H1 (cell line): Measurements from ENCODE around the gene HSPA12A. TPM values are rescaled to one million over a fixed set of nuclear protein-coding genes. Genes with fewer than 3 reads are reported as not detected.

ENCODE experiments used
- CTCF ChIA-PET: fragments of 300-600 bp; sonication (Branson Sonifier 250); formaldehyde crosslinking; loops from one replicate; lab custom pipeline; 2021; ENCODE audit not compliant: partially characterized antibody; lab: Charles Lee
- POLR2A ChIA-PET: fragments of 300-600 bp; sonication (Branson Sonifier 250); formaldehyde crosslinking; loops from one replicate; lab custom pipeline; 2021; ENCODE audit warnings: inconsistent platforms; ENCODE audit not compliant: partially characterized antibody; lab: Charles Lee
- DNase-seq, 2 experiments: peaks; one replicate each; pipeline versions ENCODE4 v3.0.0 to v3.0.0-alpha.2; 2010 to 2022; ENCODE audit warnings: low spot score in 2 of 2, low read depth in 1 of 2, mixed read lengths in 1 of 2
- FAIRE-seq: peaks from 2 replicates; lab custom pipeline; 2011; peaks lifted over from hg19 to GRCh38; lab: Jason Lieb, UNC
- H2AFZ ChIP-seq: 2 replicates; pipeline ENCODE4 v1.8.1; 2012; ENCODE audit warnings: low read length, inconsistent platforms
- H2AK5ac ChIP-seq: 2 replicates; pipeline ENCODE4 v1.6.1; 2013; ENCODE audit warnings: low read depth, low read length
- H2BK120ac ChIP-seq: replicated peaks from 2 replicates; pipeline ENCODE3; 2013; ENCODE audit warnings: low read depth, low read length, inconsistent platforms
- H2BK12ac ChIP-seq: 2 replicates; pipeline ENCODE4 v1.6.1; 2013; ENCODE audit warnings: low read depth, low read length
- H2BK15ac ChIP-seq: 2 replicates; pipeline ENCODE4 v1.6.1; 2013; ENCODE audit warnings: low read length
- H2BK20ac ChIP-seq: 2 replicates; pipeline ENCODE4 v1.6.1; 2013; ENCODE audit warnings: low read length
- H2BK5ac ChIP-seq: 2 replicates; pipeline ENCODE4 v1.6.1; 2013; ENCODE audit warnings: low read depth, low read length
- H3K14ac ChIP-seq: 2 replicates; pipeline ENCODE4 v1.6.1; 2013; ENCODE audit warnings: inconsistent platforms; ENCODE audit not compliant: insufficient read length
- H3K18ac ChIP-seq: 2 replicates; pipeline ENCODE4 v1.6.1; 2013; ENCODE audit warnings: low read length; ENCODE audit errors: extremely low read depth
- H3K23ac ChIP-seq: 2 replicates; pipeline ENCODE4 v1.6.1; 2013; ENCODE audit warnings: inconsistent platforms; ENCODE audit not compliant: insufficient read length
- H3K23me2 ChIP-seq: 2 replicates; pipeline ENCODE4 v1.6.1; 2013; ENCODE audit warnings: low read depth, low read length
- H3K27ac ChIP-seq: 2 replicates; pipeline ENCODE4 v1.6.1; 2011; ENCODE audit warnings: low read depth, low read length, inconsistent platforms
- H3K27me3 ChIP-seq, 4 experiments: replicated peaks in 1 of 4; 1 replicate in 1 of 4; 2 replicates in 3 of 4; pipeline versions ENCODE4 v1.6.1 to v1.8.1; 2011 to 2013; ENCODE audit warnings: low read length in 3 of 4, mild to moderate bottlenecking in 3 of 4, inconsistent platforms in 2 of 4, mixed read lengths in 2 of 4, moderate library complexity in 1 of 4; ENCODE audit not compliant: control insufficient read depth in 3 of 4, insufficient read depth in 3 of 4; ENCODE audit errors: extremely low read depth in 1 of 4
- H3K36me3 ChIP-seq, 4 experiments: 2 replicates each; pipeline versions ENCODE4 v1.6.1 to v1.8.1; 2011 to 2013; ENCODE audit warnings: mild to moderate bottlenecking in 4 of 4, low read length in 3 of 4, moderate library complexity in 2 of 4, control low read depth in 1 of 4, inconsistent platforms in 1 of 4; ENCODE audit not compliant: insufficient read depth in 4 of 4, control insufficient read depth in 2 of 4
- H3K4ac ChIP-seq: replicated peaks from 2 replicates; pipeline ENCODE3; 2013; ENCODE audit warnings: low read length, low read depth, mixed read lengths, inconsistent platforms; ENCODE audit not compliant: insufficient read length
- H3K4me1 ChIP-seq, 4 experiments: replicated peaks in 1 of 4; 1 replicate in 1 of 4; 2 replicates in 3 of 4; pipeline versions ENCODE4 v1.6.1 to v1.8.1; 2011 to 2013; ENCODE audit warnings: low read length in 3 of 4, inconsistent platforms in 2 of 4, mixed read lengths in 1 of 4; ENCODE audit not compliant: insufficient read depth in 4 of 4, control insufficient read depth in 3 of 4
- H3K4me2 ChIP-seq, 2 experiments: 2 replicates each; pipeline versions ENCODE4 v1.6.1 to v1.8.1; 2011 to 2013; ENCODE audit warnings: low read depth in 2 of 2, low read length in 2 of 2, control low read depth in 1 of 2, inconsistent platforms in 1 of 2, mild to moderate bottlenecking in 1 of 2; ENCODE audit not compliant: insufficient read depth in 1 of 2
- H3K4me3 ChIP-seq, 4 experiments: fragments of 200-600, 300-600 bp in 1 of 4; sonication (generic), shearing (Covaris generic), sonication (Bioruptor Twin) in 1 of 4; 2 replicates each; pipeline versions ENCODE4 v1.5.1 to v1.8.1; 2011 to 2016; ENCODE audit warnings: low read length in 4 of 4, low read depth in 3 of 4, control low read depth in 2 of 4, inconsistent platforms in 2 of 4, mild to moderate bottlenecking in 2 of 4, mixed read lengths in 1 of 4, moderate library complexity in 1 of 4; ENCODE audit not compliant: insufficient read depth in 2 of 4; ENCODE audit errors: extremely low read depth in 1 of 4
- H3K56ac ChIP-seq: replicated peaks from 2 replicates; pipeline ENCODE3; 2013; ENCODE audit warnings: low read depth, mild to moderate bottlenecking, mixed read lengths, low read length, inconsistent platforms; ENCODE audit not compliant: insufficient read length
- H3K79me1 ChIP-seq: 2 replicates; pipeline ENCODE4 v1.6.1; 2013; ENCODE audit warnings: low read depth, low read length, control low read depth
- H3K79me2 ChIP-seq, 2 experiments: 2 replicates each; pipeline versions ENCODE4 v1.6.1 to v1.8.1; 2012 to 2013; ENCODE audit warnings: low read length in 2 of 2, mild to moderate bottlenecking in 2 of 2, inconsistent platforms in 1 of 2; ENCODE audit not compliant: insufficient read depth in 2 of 2, control insufficient read depth in 1 of 2
- H3K9ac ChIP-seq, 4 experiments: replicated peaks in 1 of 4; 1 replicate in 1 of 4; 2 replicates in 3 of 4; pipeline versions ENCODE4 v1.6.1 to v1.8.1; 2011 to 2013; ENCODE audit warnings: low read depth in 3 of 4, low read length in 3 of 4, control low read depth in 2 of 4, mild to moderate bottlenecking in 2 of 4, moderate library complexity in 2 of 4, inconsistent platforms in 1 of 4; ENCODE audit errors: extremely low read depth in 1 of 4
- H3K9me3 ChIP-seq, 2 experiments: 2 replicates each; pipeline versions ENCODE4 v1.6.1 to v1.8.1; 2012 to 2013; ENCODE audit warnings: mild to moderate bottlenecking in 2 of 2, moderate library complexity in 2 of 2, control low read depth in 1 of 2, inconsistent platforms in 1 of 2, low read depth in 1 of 2, low read length in 1 of 2, mixed read lengths in 1 of 2; ENCODE audit not compliant: insufficient read depth in 2 of 2
- H4K20me1 ChIP-seq, 2 experiments: replicated peaks in 1 of 2; 2 replicates each; pipeline versions ENCODE3 to v1.8.1; 2011 to 2013; ENCODE audit warnings: inconsistent platforms in 2 of 2, low read length in 2 of 2, mild to moderate bottlenecking in 1 of 2; ENCODE audit not compliant: insufficient read depth in 2 of 2, control insufficient read depth in 1 of 2
- H4K5ac ChIP-seq: 2 replicates; pipeline ENCODE4 v1.6.1; 2013; ENCODE audit warnings: low read length, low read depth, mixed read lengths, inconsistent platforms; ENCODE audit not compliant: insufficient read length
- H4K8ac ChIP-seq: 2 replicates; pipeline ENCODE4 v1.8.0; 2013; ENCODE audit warnings: mild to moderate bottlenecking, moderate library complexity, low read length, inconsistent platforms; ENCODE audit not compliant: insufficient read depth; ENCODE audit errors: extremely low read depth
- H4K91ac ChIP-seq: replicated peaks from 2 replicates; pipeline ENCODE3; 2013; ENCODE audit warnings: low read length, mixed read lengths, inconsistent platforms; ENCODE audit not compliant: insufficient read length
- BACH1 ChIP-seq: IDR thresholded peaks from 2 replicates; pipeline ENCODE4 v1.6.1; 2012; ENCODE audit warnings: low read length, improper control_type of control experiment
- CBX8 ChIP-seq: fragments of 300-800, 300-1000 bp; sonication (generic); IDR thresholded peaks from 2 replicates; pipeline ENCODE4 v1.7.1; 2016; ENCODE audit warnings: low read depth, low read length, borderline replicate concordance
- EGR1 ChIP-seq: IDR thresholded peaks from 2 replicates; pipeline ENCODE4 v1.6.1; 2011; ENCODE audit warnings: low read depth, low read length, borderline replicate concordance
- GTF2F1 ChIP-seq: IDR thresholded peaks from 2 replicates; pipeline ENCODE4 v1.6.1; 2012; ENCODE audit warnings: low read depth, low read length, improper control_type of control experiment, borderline replicate concordance
- JUND ChIP-seq: IDR thresholded peaks from 2 replicates; pipeline ENCODE4 v1.6.1; 2011; ENCODE audit warnings: mild to moderate bottlenecking, improper control_type of control experiment, low read length
- KDM4A ChIP-seq: IDR thresholded peaks from one replicate; pipeline ENCODE4 v1.7.1; 2012; ENCODE audit warnings: low read depth, mild to moderate bottlenecking, moderate library complexity, low read length, inconsistent platforms; ENCODE audit not compliant: severe bottlenecking
- RBBP5 ChIP-seq: IDR thresholded peaks from 2 replicates; pipeline ENCODE4 v1.7.1; 2012; ENCODE audit warnings: low read depth, mild to moderate bottlenecking, inconsistent platforms, low read length, moderate library complexity, borderline replicate concordance
- RNF2 ChIP-seq: fragments of 200-900, 300-1000 bp; sonication (generic); IDR thresholded peaks from 2 replicates; pipeline ENCODE4 v1.7.1; 2016; ENCODE audit warnings: borderline replicate concordance, low read depth, mild to moderate bottlenecking, antibody characterized with exemption, low read length; ENCODE audit not compliant: poor library complexity, severe bottlenecking; ENCODE audit errors: missing control alignments
- YY1 ChIP-seq: IDR thresholded peaks from 2 replicates; pipeline ENCODE4 v1.6.1; 2011; ENCODE audit warnings: low read depth, mild to moderate bottlenecking, low read length
- WGBS, 2 experiments: shearing (Covaris generic) in 1 of 2; methylation state at CpG; one replicate each; pipeline versions ENCODE4 v1.1.6 to v1.1.7; 2013 to 2015; ENCODE audit warnings: low lambda C conversion rate in 2 of 2, mixed read lengths in 2 of 2, inconsistent platforms in 1 of 2, low coverage in 1 of 2, missing lambda C conversion rate in 1 of 2; ENCODE audit not compliant: insufficient replicate concordance in 2 of 2, insufficient coverage in 1 of 2, insufficient read length in 1 of 2; ENCODE audit errors: extremely low coverage in 1 of 2, missing lambda C conversion rate in 1 of 2; 5-methylcytosine and 5-hydroxymethylcytosine counted together
- polyA plus RNA-seq, 7 experiments: library from polyadenylated mRNA; depleted of rRNA in 3 of 7; stranded (reverse) in 5 of 7; unstranded in 2 of 7; fragments of >200 nt in 5 of 7; fragments of 200-250 nt in 2 of 7; gene quantifications; 1 replicate in 5 of 7; 2 replicates in 1 of 7; 4 replicates in 1 of 7; pipeline versions ENCODE4 v1.2.1 to v1.2.3, GENCODE V29; 2011 to 2013; ENCODE audit warnings: missing spikeins in 2 of 7, mixed read lengths in 2 of 7
- total RNA-seq: library from RNA; stranded (reverse); fragmentation: NEBNext Ultra II Directional; extraction: Animal tissue kit (Norgen Biotek cat#: 25700); gene quantifications from 2 replicates; pipeline ENCODE4 v1.2.1, GENCODE V29; 2021
- TF ChIP-seq, protein P1 (sequence below): IDR thresholded peaks from 2 replicates; pipeline ENCODE4 v1.6.1; 2011; ENCODE audit warnings: low read depth, mild to moderate bottlenecking, low read length; ENCODE audit not compliant: insufficient read depth

HSPA12A gene
- total and polyA plus RNA-seq, 2 of the 8 experiments (the other 6 are each of a cell fraction or from before 2014, with no cell fraction given) = 3.1 to 6.9 TPM

GRCh38 chr10:116787893-116788665, 45.7 kb upstream of the HSPA12A start:
- no peak overlapping the region for H3K23ac ChIP-seq
- H3K18ac ChIP-seq = peak overlapping the region; percentile 19; the same call in 1 of the 2 replicates
- H3K23me2 ChIP-seq = peaks cover 3% of the 10 kb centered on the region; the same call in 1 of the 2 replicates
- H2BK120ac ChIP-seq = no peak overlapping the region
- no peak overlapping the region for H3K27ac ChIP-seq
- peaks cover 0 to 4% (median 3%) of the 10 kb centered on the region in 4 experiments; a peak in 5 of 7 replicates for H3K4me1 ChIP-seq
- H2AK5ac ChIP-seq = no peak overlapping the region
- no peaks in the 10 kb centered on the region for H3K79me2 ChIP-seq
- WGBS, 2 experiments = 14% methylated on average over 29 of the region's 29 CpGs; no CpG with 5 or more reads in 1 of the 2 experiments
- FAIRE-seq (no peak), DNase-seq (peak; percentile 61 to 98)
- no peaks in the 10 kb centered on the region for H4K20me1 ChIP-seq
- no peak overlapping the region for H3K56ac ChIP-seq
- no peak overlapping the region for H4K5ac ChIP-seq
- peak overlapping the region; percentile 82; the same call in 1 of the 2 replicates for H2BK20ac ChIP-seq
- peak overlapping the region in 3 of 4 experiments; percentile 7 to 41 (median 23); a peak in 5 of 8 replicates for H3K4me3 ChIP-seq
- no peaks in the 10 kb centered on the region for H3K9me3 ChIP-seq
- no peaks in the 10 kb centered on the region for H3K27me3 ChIP-seq
- peak overlapping the region; percentile 7 for H4K91ac ChIP-seq
- ChIA-PET CTCF (interaction anchor here (0.6 to 28.3 kb wide), 75 partner anchors 8 to 1374 kb away, joined by 3 to 531 read pairs (median 4); partner anchors contain the start of gene HSPA12A), POLR2A (interaction anchor here (1.4 to 1.6 kb wide), 2 partner anchors 9 to 106 kb away, joined by 3 to 5 read pairs; no protein-coding TSS in a partner anchor)
- 0 out of 2 replicates have a peak overlapping the region, but pooled peaks have one; percentile 39 for H4K8ac ChIP-seq
- no peak overlapping the region for H3K9ac ChIP-seq
- peak overlapping the region; percentile 75; the same call in 1 of the 2 replicates for H2BK15ac ChIP-seq
- no peak overlapping the region for H3K14ac ChIP-seq
- H3K4me2 ChIP-seq = peak overlapping the region; percentile 46 to 68; a peak in 3 of 4 replicates
- no peak overlapping the region for H2BK12ac ChIP-seq
- H3K79me1 ChIP-seq = no peaks in the 10 kb centered on the region
- no peak overlapping the region; the same call in 1 of the 2 replicates for H2BK5ac ChIP-seq
- H3K36me3 ChIP-seq = no peaks in the 10 kb centered on the region
- H3K4ac ChIP-seq = no peak overlapping the region
- H2AFZ ChIP-seq = peak overlapping the region; percentile 99
- TF ChIP-seq JUND = no peak; the same call in 1 of the 2 replicates
- no peak for TF ChIP-seq BACH1
- TF ChIP-seq RBBP5 = no peak
- no peak for TF ChIP-seq CBX8
- TF ChIP-seq RNF2 = no peak
- TF ChIP-seq KDM4A = peak; percentile 42
- TF ChIP-seq EGR1 = no peak
- TF ChIP-seq GTF2F1 = no peak; the same call in 1 of the 2 replicates
- peak; percentile 65; the same call in 1 of the 2 replicates for TF ChIP-seq YY1
- TF ChIP-seq, protein P1, sequence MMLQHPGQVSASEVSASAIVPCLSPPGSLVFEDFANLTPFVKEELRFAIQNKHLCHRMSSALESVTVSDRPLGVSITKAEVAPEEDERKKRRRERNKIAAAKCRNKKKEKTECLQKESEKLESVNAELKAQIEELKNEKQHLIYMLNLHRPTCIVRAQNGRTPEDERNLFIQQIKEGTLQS = no peak
